ENCODE results near the gene HNRNPAB. TPM values are rescaled to one million over a fixed set of nuclear protein-coding genes. Genes with fewer than 3 reads are reported as not detected.

The HNRNPAB gene
- total and polyA plus RNA-seq, 2 experiments from 2014 or later: 154 to 224 TPM

- no peak for TF ChIP-seq CTCF (IDR thresholded peaks at IDR 0.05; ENCODE audit: low read depth, low read length)
- no peaks in the 10 kb centered on the region for H3K4me1 ChIP-seq (ENCODE audit: low read depth)
- no peak overlapping the region for H3K4me3 ChIP-seq
- peak in 1 of 2 donors; percentile 13 for DNase-seq (ENCODE audit: low read depth in 1 of 2, low spot score in 1 of 2)
- no peaks in the 10 kb centered on the region for H3K36me3 ChIP-seq
- no peaks in the 10 kb centered on the region for H3K27me3 ChIP-seq
- no peak overlapping the region for H3K27ac ChIP-seq
- H3K9me3 ChIP-seq (ENCODE audit: low read depth): no peaks in the 10 kb centered on the region
Measured at GRCh38 chr5:178244576-178244975, 40.2 kb downstream of the HNRNPAB start.

DNA sequence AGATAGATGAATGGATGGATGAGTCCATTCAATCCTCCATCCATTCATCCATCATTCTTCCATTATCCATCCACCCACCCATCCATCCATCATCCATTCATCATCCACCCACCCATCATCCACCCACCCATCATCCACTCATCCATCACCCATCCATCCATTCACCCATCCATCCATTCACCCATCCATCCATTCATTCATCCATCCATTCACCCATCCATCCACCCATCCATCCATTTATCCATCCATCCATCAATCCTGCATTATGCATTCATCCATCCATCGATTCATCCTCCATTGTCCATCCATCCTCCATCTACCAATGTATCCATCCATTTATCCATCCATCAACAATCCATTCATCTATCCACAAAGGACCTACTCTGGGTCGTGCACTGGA is 41.1 kb downstream of the HNRNPAB start:
- no peak overlapping the region for H3K27ac ChIP-seq

GRCh38 chr5:178246624-178247279 is 42.4 kb downstream of the HNRNPAB start:
- Histone ChIP-seq H3K27me3 (no peaks in the 10 kb centered on the region), H3K36me3 (no peaks in the 10 kb centered on the region), H3K4me3 (no peak overlapping the region), H3K27ac (no peak overlapping the region), H3K9me3 (ENCODE audit: low read depth) (no peaks in the 10 kb centered on the region), H3K4me1 (ENCODE audit: low read depth) (no peaks in the 10 kb centered on the region)
- no peak for TF ChIP-seq CTCF (IDR thresholded peaks at IDR 0.05; ENCODE audit: low read depth, low read length)
- DNase-seq (ENCODE audit: low read depth in 1 of 2, low spot score in 1 of 2): no peak

More for the DNA sequence above, 41.1 kb downstream of the HNRNPAB start:
- Histone ChIP-seq H3K4me3 (no peak overlapping the region), H3K4me1 (ENCODE audit: low read depth) (no peaks in the 10 kb centered on the region), H3K9me3 (ENCODE audit: low read depth) (no peaks in the 10 kb centered on the region), H3K36me3 (no peaks in the 10 kb centered on the region), H3K27me3 (no peaks in the 10 kb centered on the region)
- TF ChIP-seq CTCF (IDR thresholded peaks at IDR 0.05; ENCODE audit: low read depth, low read length): no peak
- DNase-seq (ENCODE audit: low read depth in 1 of 2, low spot score in 1 of 2): no peak

DNA sequence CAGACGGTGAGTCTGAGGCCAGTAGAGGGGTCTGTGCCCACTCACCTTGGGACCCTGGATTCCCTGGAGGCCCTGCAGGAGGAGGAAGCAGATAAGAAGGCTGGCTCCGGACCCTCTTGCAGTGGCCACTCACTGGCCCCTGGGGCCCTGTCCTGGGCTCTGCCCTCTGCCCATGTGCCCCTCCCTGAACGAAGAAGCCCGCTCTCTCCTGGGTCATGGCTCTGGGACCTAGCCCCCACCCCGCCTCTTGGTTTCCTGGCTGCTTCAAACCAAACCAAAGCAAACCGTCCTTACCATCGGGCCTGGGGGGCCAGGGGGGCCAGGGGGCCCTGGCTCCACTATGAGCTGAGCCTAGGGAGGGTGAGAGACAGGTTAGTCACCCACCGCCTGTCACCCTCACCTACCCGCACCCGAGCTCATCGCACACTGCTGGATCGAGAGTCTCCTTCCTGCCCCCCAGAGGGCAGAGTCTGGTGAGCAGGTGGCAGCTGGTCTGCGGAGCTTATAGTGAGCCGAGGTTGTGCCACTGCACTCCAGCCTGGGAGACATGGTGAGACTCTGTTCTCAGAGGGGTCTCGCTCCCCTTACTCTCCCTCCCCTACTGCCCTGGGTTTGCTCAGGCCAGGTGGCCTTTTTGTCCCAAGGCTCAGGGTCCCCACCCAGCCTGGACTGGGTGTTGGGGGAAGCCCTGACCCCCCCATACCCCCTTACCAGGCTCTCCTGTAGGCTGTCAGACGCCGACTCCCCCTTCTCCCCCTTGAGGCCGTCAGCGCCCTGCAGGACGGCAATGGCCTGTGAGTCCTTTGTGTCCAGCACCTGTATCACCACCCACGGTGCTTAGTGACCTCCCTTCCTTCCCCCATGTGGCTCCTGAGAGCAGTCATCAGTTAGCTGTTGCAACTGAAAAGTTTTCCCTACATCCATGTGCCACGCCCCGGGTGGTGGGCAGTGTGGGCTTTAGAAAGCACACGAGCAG is 43.4 kb downstream of the HNRNPAB start:
- no peaks in the 10 kb centered on the region for H3K36me3 ChIP-seq

DNA sequence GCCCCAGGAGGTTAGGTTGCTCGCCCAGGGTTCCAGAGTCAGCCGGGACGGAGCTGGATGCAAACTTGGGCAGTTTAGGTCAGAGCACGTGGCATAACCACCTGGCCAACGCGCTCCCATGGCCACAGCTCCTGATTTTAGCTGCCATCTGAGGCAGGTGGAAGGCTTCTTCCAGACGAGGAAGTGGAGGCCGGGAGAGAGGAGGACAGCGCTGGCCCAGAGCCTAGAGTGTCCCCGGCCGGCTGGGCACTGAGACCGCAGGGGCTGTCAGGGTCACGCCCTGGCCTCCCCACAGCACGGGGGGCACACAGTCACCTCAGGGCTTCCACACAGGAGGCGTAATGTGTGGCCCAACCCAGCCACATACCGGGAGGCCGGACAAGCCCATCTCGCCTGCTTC is 44.4 kb downstream of the HNRNPAB start:
- no peak for DNase-seq (ENCODE audit: low read depth in 1 of 2, low spot score in 1 of 2)
- no peak overlapping the region for H3K4me3 ChIP-seq
- no peaks in the 10 kb centered on the region for H3K4me1 ChIP-seq (ENCODE audit: low read depth)
- H3K9me3 ChIP-seq (ENCODE audit: low read depth): no peaks in the 10 kb centered on the region
- TF ChIP-seq CTCF (IDR thresholded peaks at IDR 0.05; ENCODE audit: low read depth, low read length): no peak
- H3K27me3 ChIP-seq: no peaks in the 10 kb centered on the region
- H3K27ac ChIP-seq: no peak overlapping the region
- H3K36me3 ChIP-seq: no peaks in the 10 kb centered on the region

More for the DNA sequence above, 43.4 kb downstream of the HNRNPAB start:
- no peak for DNase-seq (ENCODE audit: low read depth in 1 of 2, low spot score in 1 of 2)
- no peaks in the 10 kb centered on the region for H3K27me3 ChIP-seq
- no peaks in the 10 kb centered on the region for H3K9me3 ChIP-seq (ENCODE audit: low read depth)
- no peak overlapping the region for H3K4me3 ChIP-seq
- no peaks in the 10 kb centered on the region for H3K4me1 ChIP-seq (ENCODE audit: low read depth)
- TF ChIP-seq CTCF (IDR thresholded peaks at IDR 0.05; ENCODE audit: low read depth, low read length): no peak
- no peak overlapping the region for H3K27ac ChIP-seq

Measured in cardiac muscle cell (in vitro differentiated cells and primary cell).